GM23338 (cell line): Measurements from ENCODE around the gene PPHLN1.

ENCODE experiments used
- CREB1 ChIP-seq: fragments of 250-450 bp; sonication (Bioruptor Pico); IDR thresholded peaks from 2 replicates; pipeline ENCODE4 v1.5.0; 2020; ENCODE audit warnings: low read depth, mild to moderate bottlenecking, moderate library complexity
- TF ChIP-seq, protein P1 (sequence below), 2 experiments: fragments of 200-600 bp in 1 of 2; sonication (generic) in 1 of 2; conservative IDR thresholded peaks; 2 replicates each; pipeline versions ENCODE4 v1.5.1 to v1.6.1; 2016 to 2017; ENCODE audit warnings: antibody characterized with exemption in 2 of 2, low read depth in 2 of 2, mild to moderate bottlenecking in 2 of 2, moderate library complexity in 1 of 2

DNA sequence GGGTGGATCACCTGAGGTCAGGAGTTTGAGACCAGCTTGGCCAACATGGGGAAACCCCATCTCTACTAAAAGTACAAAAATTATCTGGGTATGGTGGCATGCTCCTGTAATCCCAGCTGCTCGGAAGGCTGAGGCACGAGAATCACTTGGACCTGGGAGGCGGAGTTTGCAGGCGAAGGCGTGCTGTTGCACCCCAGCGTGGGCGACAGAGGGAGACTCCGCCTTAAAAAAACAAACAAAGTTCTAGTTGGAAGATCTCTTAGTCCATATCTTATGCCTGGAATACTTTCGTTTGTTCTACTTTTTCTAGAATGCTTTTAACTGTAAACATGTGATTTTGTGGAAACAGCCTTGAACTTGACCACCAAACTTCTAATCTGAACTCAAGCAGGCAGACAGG lies 38.7 kb downstream of the PPHLN1 start:
- no peak for TF ChIP-seq CREB1 (CRISPR knock-in tag)
- TF ChIP-seq, protein P1, sequence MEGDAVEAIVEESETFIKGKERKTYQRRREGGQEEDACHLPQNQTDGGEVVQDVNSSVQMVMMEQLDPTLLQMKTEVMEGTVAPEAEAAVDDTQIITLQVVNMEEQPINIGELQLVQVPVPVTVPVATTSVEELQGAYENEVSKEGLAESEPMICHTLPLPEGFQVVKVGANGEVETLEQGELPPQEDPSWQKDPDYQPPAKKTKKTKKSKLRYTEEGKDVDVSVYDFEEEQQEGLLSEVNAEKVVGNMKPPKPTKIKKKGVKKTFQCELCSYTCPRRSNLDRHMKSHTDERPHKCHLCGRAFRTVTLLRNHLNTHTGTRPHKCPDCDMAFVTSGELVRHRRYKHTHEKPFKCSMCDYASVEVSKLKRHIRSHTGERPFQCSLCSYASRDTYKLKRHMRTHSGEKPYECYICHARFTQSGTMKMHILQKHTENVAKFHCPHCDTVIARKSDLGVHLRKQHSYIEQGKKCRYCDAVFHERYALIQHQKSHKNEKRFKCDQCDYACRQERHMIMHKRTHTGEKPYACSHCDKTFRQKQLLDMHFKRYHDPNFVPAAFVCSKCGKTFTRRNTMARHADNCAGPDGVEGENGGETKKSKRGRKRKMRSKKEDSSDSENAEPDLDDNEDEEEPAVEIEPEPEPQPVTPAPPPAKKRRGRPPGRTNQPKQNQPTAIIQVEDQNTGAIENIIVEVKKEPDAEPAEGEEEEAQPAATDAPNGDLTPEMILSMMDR (conservative IDR thresholded peaks at IDR 0.05; ENCODE audit: low read depth in 2 of 2), result peak; percentile 10 to 28; a peak in 3 of 4 replicates
